H1 (cell line): ENCODE results near the gene HERC3. TPM values are rescaled to one million over a fixed set of nuclear protein-coding genes. Genes with fewer than 3 reads are reported as not detected.

Source experiments
- CTCF ChIA-PET: fragments of 300-600 bp; sonication (Branson Sonifier 250); formaldehyde crosslinking; loops from one replicate; lab custom pipeline; 2021; ENCODE audit not compliant: partially characterized antibody; lab: Charles Lee
- POLR2A ChIA-PET: fragments of 300-600 bp; sonication (Branson Sonifier 250); formaldehyde crosslinking; loops from one replicate; lab custom pipeline; 2021; ENCODE audit warnings: inconsistent platforms; ENCODE audit not compliant: partially characterized antibody; lab: Charles Lee
- DNase-seq, 2 experiments: peaks; one replicate each; pipeline versions ENCODE4 v3.0.0 to v3.0.0-alpha.2; 2010 to 2022; ENCODE audit warnings: low spot score in 2 of 2, low read depth in 1 of 2, mixed read lengths in 1 of 2
- FAIRE-seq: peaks from 2 replicates; lab custom pipeline; 2011; peaks lifted over from hg19 to GRCh38; lab: Jason Lieb, UNC
- H2AFZ ChIP-seq: 2 replicates; pipeline ENCODE4 v1.8.1; 2012; ENCODE audit warnings: low read length, inconsistent platforms
- H2AK5ac ChIP-seq: 2 replicates; pipeline ENCODE4 v1.6.1; 2013; ENCODE audit warnings: low read depth, low read length
- H2BK120ac ChIP-seq: replicated peaks from 2 replicates; pipeline ENCODE3; 2013; ENCODE audit warnings: low read depth, low read length, inconsistent platforms
- H2BK12ac ChIP-seq: 2 replicates; pipeline ENCODE4 v1.6.1; 2013; ENCODE audit warnings: low read depth, low read length
- H2BK15ac ChIP-seq: 2 replicates; pipeline ENCODE4 v1.6.1; 2013; ENCODE audit warnings: low read length
- H2BK20ac ChIP-seq: 2 replicates; pipeline ENCODE4 v1.6.1; 2013; ENCODE audit warnings: low read length
- H2BK5ac ChIP-seq: 2 replicates; pipeline ENCODE4 v1.6.1; 2013; ENCODE audit warnings: low read depth, low read length
- H3K14ac ChIP-seq: 2 replicates; pipeline ENCODE4 v1.6.1; 2013; ENCODE audit warnings: inconsistent platforms; ENCODE audit not compliant: insufficient read length
- H3K18ac ChIP-seq: 2 replicates; pipeline ENCODE4 v1.6.1; 2013; ENCODE audit warnings: low read length; ENCODE audit errors: extremely low read depth
- H3K23ac ChIP-seq: 2 replicates; pipeline ENCODE4 v1.6.1; 2013; ENCODE audit warnings: inconsistent platforms; ENCODE audit not compliant: insufficient read length
- H3K23me2 ChIP-seq: 2 replicates; pipeline ENCODE4 v1.6.1; 2013; ENCODE audit warnings: low read depth, low read length
- H3K27ac ChIP-seq: 2 replicates; pipeline ENCODE4 v1.6.1; 2011; ENCODE audit warnings: low read depth, low read length, inconsistent platforms
- H3K27me3 ChIP-seq, 4 experiments: replicated peaks in 1 of 4; 1 replicate in 1 of 4; 2 replicates in 3 of 4; pipeline versions ENCODE4 v1.6.1 to v1.8.1; 2011 to 2013; ENCODE audit warnings: low read length in 3 of 4, mild to moderate bottlenecking in 3 of 4, inconsistent platforms in 2 of 4, mixed read lengths in 2 of 4, moderate library complexity in 1 of 4; ENCODE audit not compliant: control insufficient read depth in 3 of 4, insufficient read depth in 3 of 4; ENCODE audit errors: extremely low read depth in 1 of 4
- H3K36me3 ChIP-seq, 4 experiments: 2 replicates each; pipeline versions ENCODE4 v1.6.1 to v1.8.1; 2011 to 2013; ENCODE audit warnings: mild to moderate bottlenecking in 4 of 4, low read length in 3 of 4, moderate library complexity in 2 of 4, control low read depth in 1 of 4, inconsistent platforms in 1 of 4; ENCODE audit not compliant: insufficient read depth in 4 of 4, control insufficient read depth in 2 of 4
- H3K4ac ChIP-seq: replicated peaks from 2 replicates; pipeline ENCODE3; 2013; ENCODE audit warnings: low read length, low read depth, mixed read lengths, inconsistent platforms; ENCODE audit not compliant: insufficient read length
- H3K4me1 ChIP-seq, 4 experiments: replicated peaks in 1 of 4; 1 replicate in 1 of 4; 2 replicates in 3 of 4; pipeline versions ENCODE4 v1.6.1 to v1.8.1; 2011 to 2013; ENCODE audit warnings: low read length in 3 of 4, inconsistent platforms in 2 of 4, mixed read lengths in 1 of 4; ENCODE audit not compliant: insufficient read depth in 4 of 4, control insufficient read depth in 3 of 4
- H3K4me2 ChIP-seq, 2 experiments: 2 replicates each; pipeline versions ENCODE4 v1.6.1 to v1.8.1; 2011 to 2013; ENCODE audit warnings: low read depth in 2 of 2, low read length in 2 of 2, control low read depth in 1 of 2, inconsistent platforms in 1 of 2, mild to moderate bottlenecking in 1 of 2; ENCODE audit not compliant: insufficient read depth in 1 of 2
- H3K4me3 ChIP-seq, 4 experiments: fragments of 200-600, 300-600 bp in 1 of 4; sonication (generic), shearing (Covaris generic), sonication (Bioruptor Twin) in 1 of 4; 2 replicates each; pipeline versions ENCODE4 v1.5.1 to v1.8.1; 2011 to 2016; ENCODE audit warnings: low read length in 4 of 4, low read depth in 3 of 4, control low read depth in 2 of 4, inconsistent platforms in 2 of 4, mild to moderate bottlenecking in 2 of 4, mixed read lengths in 1 of 4, moderate library complexity in 1 of 4; ENCODE audit not compliant: insufficient read depth in 2 of 4; ENCODE audit errors: extremely low read depth in 1 of 4
- H3K56ac ChIP-seq: replicated peaks from 2 replicates; pipeline ENCODE3; 2013; ENCODE audit warnings: low read depth, mild to moderate bottlenecking, mixed read lengths, low read length, inconsistent platforms; ENCODE audit not compliant: insufficient read length
- H3K79me1 ChIP-seq: 2 replicates; pipeline ENCODE4 v1.6.1; 2013; ENCODE audit warnings: low read depth, low read length, control low read depth
- H3K79me2 ChIP-seq, 2 experiments: 2 replicates each; pipeline versions ENCODE4 v1.6.1 to v1.8.1; 2012 to 2013; ENCODE audit warnings: low read length in 2 of 2, mild to moderate bottlenecking in 2 of 2, inconsistent platforms in 1 of 2; ENCODE audit not compliant: insufficient read depth in 2 of 2, control insufficient read depth in 1 of 2
- H3K9ac ChIP-seq, 4 experiments: replicated peaks in 1 of 4; 1 replicate in 1 of 4; 2 replicates in 3 of 4; pipeline versions ENCODE4 v1.6.1 to v1.8.1; 2011 to 2013; ENCODE audit warnings: low read depth in 3 of 4, low read length in 3 of 4, control low read depth in 2 of 4, mild to moderate bottlenecking in 2 of 4, moderate library complexity in 2 of 4, inconsistent platforms in 1 of 4; ENCODE audit errors: extremely low read depth in 1 of 4
- H3K9me3 ChIP-seq, 2 experiments: 2 replicates each; pipeline versions ENCODE4 v1.6.1 to v1.8.1; 2012 to 2013; ENCODE audit warnings: mild to moderate bottlenecking in 2 of 2, moderate library complexity in 2 of 2, control low read depth in 1 of 2, inconsistent platforms in 1 of 2, low read depth in 1 of 2, low read length in 1 of 2, mixed read lengths in 1 of 2; ENCODE audit not compliant: insufficient read depth in 2 of 2
- H4K20me1 ChIP-seq, 2 experiments: replicated peaks in 1 of 2; 2 replicates each; pipeline versions ENCODE3 to v1.8.1; 2011 to 2013; ENCODE audit warnings: inconsistent platforms in 2 of 2, low read length in 2 of 2, mild to moderate bottlenecking in 1 of 2; ENCODE audit not compliant: insufficient read depth in 2 of 2, control insufficient read depth in 1 of 2
- H4K5ac ChIP-seq: 2 replicates; pipeline ENCODE4 v1.6.1; 2013; ENCODE audit warnings: low read length, low read depth, mixed read lengths, inconsistent platforms; ENCODE audit not compliant: insufficient read length
- H4K8ac ChIP-seq: 2 replicates; pipeline ENCODE4 v1.8.0; 2013; ENCODE audit warnings: mild to moderate bottlenecking, moderate library complexity, low read length, inconsistent platforms; ENCODE audit not compliant: insufficient read depth; ENCODE audit errors: extremely low read depth
- H4K91ac ChIP-seq: replicated peaks from 2 replicates; pipeline ENCODE3; 2013; ENCODE audit warnings: low read length, mixed read lengths, inconsistent platforms; ENCODE audit not compliant: insufficient read length
- CHD1 ChIP-seq: IDR thresholded peaks from 2 replicates; pipeline ENCODE4 v1.6.1; 2012; ENCODE audit warnings: low read depth, low read length, improper control_type of control experiment
- CTCF ChIP-seq, 3 experiments: IDR thresholded peaks; 1 replicate in 2 of 3; 2 replicates in 1 of 3; pipeline versions ENCODE4 v1.5.1 to v1.6.1; 2011; ENCODE audit warnings: low read length in 3 of 3, mild to moderate bottlenecking in 3 of 3, inconsistent platforms in 2 of 3, low read depth in 1 of 3, moderate library complexity in 1 of 3; ENCODE audit not compliant: insufficient read depth in 1 of 3; ENCODE audit errors: control extremely low read depth in 1 of 3
- MAFK ChIP-seq: IDR thresholded peaks from 2 replicates; pipeline ENCODE4 v1.6.1; 2012; ENCODE audit warnings: low read depth, mild to moderate bottlenecking, improper control_type of control experiment, low read length
- MAX ChIP-seq: IDR thresholded peaks from 2 replicates; pipeline ENCODE4 v1.6.1; 2012; ENCODE audit warnings: inconsistent platforms
- POU5F1 ChIP-seq: IDR thresholded peaks from 2 replicates; pipeline ENCODE4 v1.6.1; 2011; ENCODE audit warnings: low read depth, mild to moderate bottlenecking, low read length, moderate library complexity
- RAD21 ChIP-seq, 2 experiments: IDR thresholded peaks in 1 of 2; conservative IDR thresholded peaks in 1 of 2; 2 replicates each; pipeline ENCODE4 v1.6.1; 2011; ENCODE audit warnings: low read depth in 2 of 2, low read length in 2 of 2, improper control_type of control experiment in 1 of 2, inconsistent platforms in 1 of 2, mild to moderate bottlenecking in 1 of 2, moderate library complexity in 1 of 2
- SIX5 ChIP-seq: IDR thresholded peaks from 2 replicates; pipeline ENCODE4 v1.6.1; 2011; ENCODE audit warnings: mild to moderate bottlenecking, low read depth, low read length
- TCF12 ChIP-seq: IDR thresholded peaks from 2 replicates; pipeline ENCODE4 v1.6.1; 2011; ENCODE audit warnings: low read depth, mild to moderate bottlenecking, low read length
- WGBS, 2 experiments: shearing (Covaris generic) in 1 of 2; methylation state at CpG; one replicate each; pipeline versions ENCODE4 v1.1.6 to v1.1.7; 2013 to 2015; ENCODE audit warnings: low lambda C conversion rate in 2 of 2, mixed read lengths in 2 of 2, inconsistent platforms in 1 of 2, low coverage in 1 of 2, missing lambda C conversion rate in 1 of 2; ENCODE audit not compliant: insufficient replicate concordance in 2 of 2, insufficient coverage in 1 of 2, insufficient read length in 1 of 2; ENCODE audit errors: extremely low coverage in 1 of 2, missing lambda C conversion rate in 1 of 2; 5-methylcytosine and 5-hydroxymethylcytosine counted together
- polyA plus RNA-seq, 7 experiments: library from polyadenylated mRNA; depleted of rRNA in 3 of 7; stranded (reverse) in 5 of 7; unstranded in 2 of 7; fragments of >200 nt in 5 of 7; fragments of 200-250 nt in 2 of 7; gene quantifications; 1 replicate in 5 of 7; 2 replicates in 1 of 7; 4 replicates in 1 of 7; pipeline versions ENCODE4 v1.2.1 to v1.2.3, GENCODE V29; 2011 to 2013; ENCODE audit warnings: missing spikeins in 2 of 7, mixed read lengths in 2 of 7
- total RNA-seq: library from RNA; stranded (reverse); fragmentation: NEBNext Ultra II Directional; extraction: Animal tissue kit (Norgen Biotek cat#: 25700); gene quantifications from 2 replicates; pipeline ENCODE4 v1.2.1, GENCODE V29; 2021

The HERC3 gene
- total and polyA plus RNA-seq, 2 of the 8 experiments (the other 6 are each of a cell fraction or from before 2014, with no cell fraction given): 1.4 to 5.7 TPM

GRCh38 chr4:88659055-88659889 lies 67.0 kb downstream of the HERC3 start:
- H3K18ac ChIP-seq: no peak overlapping the region
- 47% methylated on average over 4 of the region's 4 CpGs; no CpG with 5 or more reads in 1 of the 2 experiments for WGBS, 2 experiments
- H4K8ac ChIP-seq: no peak overlapping the region
- H3K36me3 ChIP-seq: no peaks in the 10 kb centered on the region
- no peaks in the 10 kb centered on the region for H3K27me3 ChIP-seq
- no peak overlapping the region for H3K4me3 ChIP-seq
- TF ChIP-seq TCF12 (no peak), SIX5 (no peak), MAFK (0 out of 2 replicates have a peak, but pooled peaks have one; percentile 6), CHD1 (no peak), POU5F1 (no peak), CTCF (IDR thresholded peaks at IDR 0.05; ENCODE audit: control extremely low read depth in 1 of 3, insufficient read depth in 1 of 3, low read depth in 1 of 3, low read length in 3 of 3) (peak; percentile 38 to 85 (median 84)), RAD21 (IDR thresholded peaks at IDR 0.05 in 1 of 2, conservative IDR thresholded peaks at IDR 0.05 in 1 of 2; ENCODE audit: low read depth in 2 of 2, low read length in 2 of 2) (peak; percentile 91 to 95), MAX (no peak)
- H3K23me2 ChIP-seq: no peaks in the 10 kb centered on the region
- H3K9me3 ChIP-seq: no peaks in the 10 kb centered on the region
- H2BK120ac ChIP-seq: no peak overlapping the region
- FAIRE-seq: peak; percentile 85
- no peak overlapping the region for H2AK5ac ChIP-seq
- H2AFZ ChIP-seq: 0 out of 2 replicates have a peak overlapping the region, but pooled peaks have one; percentile 28
- H3K4ac ChIP-seq: no peak overlapping the region
- H3K79me1 ChIP-seq: no peaks in the 10 kb centered on the region
- no peak overlapping the region for H3K56ac ChIP-seq
- no peak overlapping the region for H4K5ac ChIP-seq
- no peaks in the 10 kb centered on the region for H3K79me2 ChIP-seq
- H2BK5ac ChIP-seq: no peak overlapping the region
- H2BK15ac ChIP-seq: no peak overlapping the region
- H3K9ac ChIP-seq: no peak overlapping the region
- no peak overlapping the region for H3K14ac ChIP-seq
- ChIA-PET POLR2A (interaction anchor here (0.8 kb wide), 1 partner anchor 136 kb away, joined by 4 read pairs; the partner anchor contains the start of gene PYURF), CTCF (interaction anchor here (0.7 to 1.8 kb wide), 31 partner anchors 9 to 143 kb away, joined by 3 to 32 read pairs (median 4); partner anchors contain the start of gene PYURF)
- H3K4me2 ChIP-seq: no peak overlapping the region
- no peaks in the 10 kb centered on the region; a peak in 1 of 7 replicates for H3K4me1 ChIP-seq
- no peak overlapping the region for H2BK20ac ChIP-seq
- DNase-seq: no peak
- H3K27ac ChIP-seq: 0 out of 2 replicates have a peak overlapping the region, but pooled peaks have one; percentile 1
- H4K91ac ChIP-seq: no peak overlapping the region
- no peak overlapping the region for H2BK12ac ChIP-seq
- no peak overlapping the region for H3K23ac ChIP-seq
- H4K20me1 ChIP-seq: no peaks in the 10 kb centered on the region
